HG03521 (cell line): ENCODE data around the gene TCAIM.
"Not testable (repeated sequence)": the region's sequence is repeated elsewhere in the genome, so short reads cannot be mapped to it uniquely, and the experiment has no call there.

Experiments
- ATAC-seq: cut with Tn5 transposase; IDR thresholded peaks from one replicate; pipeline ENCODE4 v1.9.1; 2021; ENCODE audit warnings: mild to moderate bottlenecking, moderate library complexity; ENCODE audit not compliant: unreplicated experiment

TCAIM gene

DNA sequence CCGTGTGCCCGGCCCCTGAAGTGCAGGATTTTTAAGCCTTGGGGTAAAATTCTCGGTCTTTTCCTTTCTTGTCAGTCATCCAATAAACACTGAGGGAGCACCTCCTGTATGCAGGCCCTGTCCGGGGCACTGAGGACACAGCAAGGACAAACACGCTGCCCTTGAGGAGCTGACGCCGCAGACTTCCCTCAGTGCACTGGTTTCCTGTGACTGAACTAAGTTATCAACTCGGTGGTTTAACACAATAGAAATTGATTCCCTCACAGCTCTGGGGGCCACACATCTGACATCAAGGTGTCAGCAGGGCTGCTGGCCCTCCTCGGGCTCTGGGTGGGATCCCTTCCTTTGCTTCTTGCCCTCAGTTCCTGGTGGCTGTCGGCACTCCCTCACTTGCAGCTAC lies 73.8 kb downstream of the TCAIM start:
- ATAC-seq = no peak

DNA sequence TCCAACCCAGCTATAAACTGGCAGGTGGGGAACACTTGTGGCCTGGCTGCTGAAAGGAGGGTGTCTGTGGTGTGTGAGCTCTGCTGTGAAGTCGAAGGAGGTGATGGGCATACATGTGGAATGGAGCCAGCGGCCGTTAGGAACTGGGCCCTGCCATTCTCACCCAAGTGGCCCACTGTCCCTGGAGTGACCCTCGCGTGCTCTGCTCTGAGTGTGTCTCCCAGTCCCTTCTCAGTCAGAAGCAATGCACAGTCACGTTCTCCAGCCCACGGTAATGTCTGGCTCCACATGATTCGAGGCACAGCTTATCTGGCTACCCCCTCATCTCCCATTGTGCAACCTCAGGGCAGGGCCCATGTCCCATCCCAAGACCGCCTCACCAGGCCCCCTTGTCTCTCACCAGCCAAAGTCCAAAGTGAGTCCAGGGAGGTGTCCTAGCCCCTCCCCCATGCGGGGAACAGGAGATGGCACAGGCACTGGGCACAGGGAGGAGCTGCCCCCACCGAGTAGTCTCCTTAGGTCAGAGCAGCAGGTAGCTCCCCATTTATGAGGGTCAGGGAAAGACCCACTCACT lies 76.0 kb downstream of the TCAIM start:
- ATAC-seq = no peak

DNA sequence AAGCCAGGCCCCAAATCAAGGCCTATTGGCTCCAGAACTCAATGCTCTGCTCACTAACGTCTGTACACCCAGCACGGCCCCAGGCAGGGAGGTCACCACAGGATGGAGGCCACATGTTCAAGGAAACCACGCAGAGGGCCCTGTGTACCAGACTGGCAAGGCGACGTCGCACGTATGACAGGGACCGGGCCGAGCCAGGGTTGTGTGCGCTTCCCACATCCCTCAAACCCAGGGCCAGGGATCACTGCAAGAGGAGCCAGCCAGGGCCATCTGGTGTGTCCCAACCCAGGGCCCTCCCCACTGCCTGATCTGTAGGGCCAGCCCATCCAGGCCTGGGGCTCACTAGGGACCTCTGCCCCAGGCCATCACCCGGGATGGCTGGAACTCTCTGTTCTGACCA lies 76.9 kb downstream of the TCAIM start:
- ATAC-seq = no peak

DNA sequence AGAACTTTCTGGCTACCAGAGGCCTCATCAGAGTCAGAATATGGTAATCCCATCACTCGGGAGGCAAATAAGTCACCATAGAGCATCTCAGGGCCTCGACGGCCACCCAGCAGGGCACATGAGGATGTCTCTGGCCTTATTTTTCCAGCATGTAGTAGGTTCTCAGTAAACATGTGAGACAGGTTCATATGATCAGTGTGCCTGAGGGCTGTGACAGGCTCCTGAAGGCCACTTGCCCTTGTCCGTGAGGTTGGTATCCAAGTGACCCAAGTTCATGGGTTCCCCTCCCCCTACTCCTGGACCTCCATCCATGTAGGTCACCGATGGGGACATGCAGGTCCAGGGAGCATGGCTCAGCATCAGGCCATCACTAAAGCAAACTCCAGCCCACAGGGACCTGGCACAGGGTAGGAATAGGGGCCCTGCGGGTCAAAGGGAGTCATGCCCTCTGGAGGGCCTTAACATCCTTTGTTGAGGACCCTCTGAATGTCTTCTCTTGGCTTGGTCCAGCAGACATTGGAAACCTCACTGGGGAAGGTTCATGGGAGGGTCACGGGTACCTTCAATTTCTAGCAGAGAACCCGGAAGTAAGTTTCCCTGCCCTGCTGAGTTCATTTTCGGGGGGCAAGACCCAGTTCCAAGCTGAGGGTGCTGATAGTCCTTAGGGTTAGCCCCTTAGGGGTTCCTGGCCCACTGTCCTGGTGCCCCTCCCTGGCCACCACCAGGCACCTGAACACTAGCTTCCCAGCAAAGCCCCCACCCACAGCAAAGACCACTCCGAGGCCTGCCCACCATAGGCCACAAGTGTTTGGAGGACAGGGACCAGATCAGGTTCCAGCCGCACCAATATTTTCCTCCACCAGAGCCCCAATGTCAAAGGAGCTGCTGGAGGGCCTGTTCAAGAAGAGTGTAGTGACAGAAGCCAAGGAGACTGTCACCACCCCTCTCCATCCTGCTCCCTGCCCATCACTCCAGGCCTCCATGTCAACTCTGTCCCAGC lies 77.8 kb downstream of the TCAIM start:
- ATAC-seq = no peak

DNA sequence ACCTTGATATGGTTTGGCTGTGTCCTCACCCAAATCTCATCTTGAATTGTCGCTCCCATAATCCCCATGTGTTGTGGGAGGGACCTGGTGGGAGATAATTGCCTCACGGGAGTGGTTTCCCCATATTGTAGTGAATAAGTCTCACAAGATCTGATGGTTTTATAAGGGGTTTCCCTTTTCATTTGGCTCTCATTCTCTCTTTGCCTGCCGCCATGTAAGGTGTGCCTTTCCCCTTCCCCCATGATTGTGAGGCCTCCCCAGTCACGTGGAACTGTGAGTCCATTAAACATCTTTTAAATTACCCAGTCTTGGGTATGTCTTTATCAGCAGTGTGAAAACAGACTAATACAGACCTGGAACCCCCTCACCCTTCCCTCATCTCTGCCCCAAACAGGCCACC lies 79.6 kb downstream of the TCAIM start:
- ATAC-seq = not testable (repeated sequence)

DNA sequence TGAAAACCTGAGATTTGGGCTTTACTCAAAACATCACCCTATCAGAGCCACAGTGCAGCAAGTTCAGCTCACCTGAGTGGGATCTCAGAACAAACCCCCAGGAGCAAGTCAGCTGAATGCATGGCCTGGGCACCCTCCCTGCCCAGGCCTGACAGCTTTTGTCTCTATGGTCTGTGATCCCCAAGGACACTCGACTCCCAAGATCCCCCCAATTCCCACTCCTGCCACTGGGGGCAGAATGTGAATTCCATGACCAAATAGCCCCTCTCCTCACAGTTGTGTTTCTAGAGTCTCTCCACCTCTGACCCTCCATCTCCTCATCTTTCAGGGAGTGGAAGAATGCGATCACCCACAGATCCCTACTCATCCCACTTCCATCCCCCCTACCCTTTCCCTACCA lies 80.0 kb downstream of the TCAIM start:
- ATAC-seq = no peak

DNA sequence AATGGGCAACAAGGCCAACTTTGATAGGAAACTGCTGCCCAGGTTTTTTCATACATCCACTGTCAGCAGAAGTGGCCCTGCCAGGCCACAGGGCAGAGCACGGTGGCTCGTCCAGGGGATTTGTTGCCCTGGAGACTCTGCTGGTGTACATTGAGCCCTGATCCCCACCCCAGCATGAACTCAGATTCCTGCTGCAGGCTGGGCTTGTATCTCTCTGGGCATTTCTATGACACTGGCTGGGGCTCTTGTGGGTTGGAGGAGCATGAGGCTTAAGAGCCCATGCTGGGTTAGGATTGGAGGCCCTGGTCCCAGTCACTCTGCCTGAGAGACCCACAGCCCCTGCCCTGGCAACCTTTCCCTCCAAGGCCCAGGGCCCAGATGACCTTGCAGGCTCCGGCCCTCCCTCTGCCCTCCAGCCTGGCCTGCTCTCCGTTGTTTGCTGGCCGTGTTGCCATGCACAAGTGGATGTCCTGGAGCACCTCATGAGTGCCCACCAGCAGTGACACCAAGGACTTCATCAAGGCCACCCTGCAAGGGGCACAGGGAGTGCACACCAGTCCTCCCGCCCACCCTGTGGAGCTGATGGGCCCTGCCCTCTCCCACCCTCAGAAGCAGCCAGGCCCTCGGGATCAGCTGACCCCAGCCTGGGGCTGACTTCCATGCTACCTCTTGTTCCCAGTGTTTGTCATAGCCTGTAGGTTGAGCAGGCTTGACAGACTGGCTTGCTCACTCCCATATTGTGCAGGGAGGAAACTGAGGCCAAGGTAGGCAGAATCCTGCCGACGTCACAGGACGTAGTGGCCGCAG lies 80.8 kb downstream of the TCAIM start:
- ATAC-seq = no peak

DNA sequence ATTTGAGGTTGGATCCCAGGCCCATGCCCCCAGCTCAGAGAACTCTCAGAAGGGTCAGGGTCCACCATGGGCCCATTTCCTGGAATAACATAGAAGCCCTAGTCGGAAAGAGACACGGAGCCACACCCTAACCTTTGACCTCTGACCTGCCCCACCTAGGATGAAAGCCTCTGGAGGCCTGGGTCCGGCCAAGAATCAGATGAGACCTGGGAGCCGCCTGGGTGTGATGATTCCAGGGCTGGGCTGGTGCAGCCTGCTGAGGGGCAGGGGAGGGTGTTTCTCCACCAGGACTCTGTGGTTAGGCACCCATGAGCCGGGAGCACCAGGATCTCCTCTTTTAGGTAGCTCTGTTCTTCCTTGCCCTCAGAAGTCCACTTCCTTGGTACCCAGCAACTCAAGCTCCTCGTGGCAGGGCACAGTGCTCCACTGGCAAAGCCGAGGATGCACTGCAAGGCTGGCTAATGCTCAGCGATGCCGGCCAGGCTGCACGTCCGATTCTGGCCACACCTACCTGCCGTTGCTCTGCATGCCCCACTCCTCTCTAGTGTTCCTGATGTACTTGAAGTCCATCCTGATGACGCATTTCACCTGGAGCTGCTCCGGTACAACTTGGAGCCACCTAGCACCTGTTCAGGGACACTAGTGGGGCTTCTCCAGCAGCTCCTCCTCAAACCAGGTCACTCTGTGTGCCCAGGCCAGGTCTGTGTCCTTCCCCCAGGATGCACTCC lies 81.5 kb downstream of the TCAIM start:
- ATAC-seq = no peak

DNA sequence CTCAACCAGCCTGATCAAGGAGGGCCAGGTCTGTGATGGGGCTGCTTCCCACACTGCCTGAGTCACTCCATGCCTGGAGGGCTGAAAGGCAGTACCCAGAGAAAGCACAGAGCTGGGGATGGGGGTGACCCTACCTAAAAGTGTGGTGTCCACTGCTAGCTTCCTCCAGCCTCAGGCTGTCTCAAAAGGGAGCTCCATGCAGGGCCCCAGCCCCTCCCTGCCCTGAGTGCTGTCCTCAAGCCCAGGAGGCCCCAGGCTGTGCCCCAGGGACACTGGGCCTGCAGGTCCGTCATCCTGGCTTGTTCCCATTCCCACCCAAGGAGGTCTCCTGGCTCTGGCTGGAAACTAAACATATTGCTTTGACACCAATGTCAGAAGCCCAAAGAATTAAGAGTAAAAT lies 82.1 kb downstream of the TCAIM start:
- no peak for ATAC-seq

DNA sequence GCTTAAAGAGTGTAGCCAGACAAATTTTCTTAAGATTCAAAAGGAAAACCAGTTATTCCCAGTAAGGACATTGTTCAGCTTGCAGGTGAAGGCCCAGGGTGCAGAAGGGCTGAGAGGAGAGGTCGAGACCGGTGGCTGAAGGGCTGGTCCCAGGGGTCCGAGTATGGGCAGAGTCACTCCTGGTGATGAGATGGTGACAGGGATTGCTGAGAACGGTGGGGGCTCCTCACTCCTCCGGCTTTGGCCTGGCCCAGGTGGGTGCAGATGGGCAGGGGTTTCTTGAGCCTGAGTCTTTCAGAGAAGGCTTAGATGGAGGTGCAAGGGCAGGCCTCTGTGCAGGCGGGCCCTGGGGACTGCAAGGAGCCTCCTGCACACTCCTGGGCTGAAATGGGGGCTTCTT lies 82.7 kb downstream of the TCAIM start:
- ATAC-seq = no peak

DNA sequence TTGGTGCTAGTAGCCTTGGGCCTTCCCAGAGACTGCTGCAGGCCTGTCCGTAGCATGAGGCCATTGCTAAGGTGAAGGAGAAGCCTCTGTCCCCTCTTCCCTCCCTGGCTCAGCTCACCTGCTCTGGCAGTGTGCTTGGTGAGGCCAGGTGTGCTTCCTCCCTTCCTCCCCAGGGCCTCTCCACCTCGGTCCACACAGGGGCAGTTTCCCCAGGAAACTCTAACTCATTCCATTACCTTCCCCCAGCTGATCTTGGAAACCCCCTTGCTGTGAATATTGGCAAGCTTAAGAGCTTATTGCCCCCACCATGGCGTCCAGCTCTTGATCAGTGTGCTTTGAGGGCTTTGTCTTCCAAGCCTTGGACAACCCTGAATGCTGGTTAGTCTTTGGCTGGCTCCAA lies 86.2 kb downstream of the TCAIM start:
- ATAC-seq = no peak

DNA sequence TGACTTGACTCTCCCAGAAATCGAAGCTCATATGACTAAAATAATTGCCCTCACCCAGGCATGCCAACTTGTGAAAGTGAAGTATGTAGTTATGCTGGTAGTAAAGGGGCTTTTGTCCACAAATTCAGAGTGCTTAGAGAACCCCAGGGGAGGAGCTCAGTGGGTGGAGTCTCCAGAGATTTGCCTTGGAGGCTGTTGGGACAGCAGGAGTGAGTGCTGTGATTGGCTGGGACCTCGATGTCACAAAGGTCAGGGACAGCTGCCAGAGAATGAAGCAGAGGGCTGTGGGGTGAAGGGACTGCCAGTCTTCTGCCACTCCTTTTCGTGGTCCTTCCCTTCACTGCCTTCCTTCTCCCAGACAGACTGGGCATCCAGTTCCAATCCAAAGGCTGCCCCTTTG lies 89.1 kb downstream of the TCAIM start:
- ATAC-seq = no peak

DNA sequence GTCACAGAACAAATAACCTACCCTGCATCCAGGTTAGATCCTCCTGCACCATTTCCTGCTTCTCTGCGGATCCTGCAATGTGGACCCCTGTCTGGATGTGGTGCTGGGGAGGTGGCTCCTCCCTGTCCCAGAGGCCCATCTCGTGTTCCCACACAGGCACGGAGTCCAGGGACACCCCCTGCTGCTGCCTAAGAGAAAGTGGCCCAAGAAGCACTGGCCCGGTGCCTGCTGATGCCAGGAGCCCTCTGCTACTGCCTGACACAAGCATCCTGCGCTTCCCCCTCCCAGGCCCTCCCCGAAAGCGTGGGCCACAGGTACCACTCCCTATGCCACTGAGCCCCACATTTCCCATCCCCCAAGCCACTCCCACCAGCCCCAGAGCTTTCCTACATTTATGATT lies 90.3 kb downstream of the TCAIM start:
- no peak for ATAC-seq

DNA sequence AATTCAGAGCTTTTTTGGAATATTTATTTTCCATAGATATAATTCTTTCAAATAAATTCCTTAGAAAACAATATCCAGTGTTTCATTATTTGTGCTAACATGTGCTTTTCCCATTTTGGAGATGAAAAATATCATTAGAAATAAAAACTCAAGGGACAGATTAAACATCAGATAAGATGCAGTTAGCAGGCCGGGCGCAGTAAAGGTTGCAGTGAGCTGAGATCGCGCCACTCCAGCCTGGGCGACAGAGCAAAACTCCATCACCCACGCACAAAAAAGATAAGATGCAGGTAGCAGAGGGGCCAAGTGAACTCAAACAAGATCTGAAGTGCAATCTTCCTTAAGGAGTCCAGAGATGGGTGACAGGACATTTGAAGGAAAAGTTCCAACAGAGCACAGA lies 90.9 kb downstream of the TCAIM start:
- no peak for ATAC-seq

DNA sequence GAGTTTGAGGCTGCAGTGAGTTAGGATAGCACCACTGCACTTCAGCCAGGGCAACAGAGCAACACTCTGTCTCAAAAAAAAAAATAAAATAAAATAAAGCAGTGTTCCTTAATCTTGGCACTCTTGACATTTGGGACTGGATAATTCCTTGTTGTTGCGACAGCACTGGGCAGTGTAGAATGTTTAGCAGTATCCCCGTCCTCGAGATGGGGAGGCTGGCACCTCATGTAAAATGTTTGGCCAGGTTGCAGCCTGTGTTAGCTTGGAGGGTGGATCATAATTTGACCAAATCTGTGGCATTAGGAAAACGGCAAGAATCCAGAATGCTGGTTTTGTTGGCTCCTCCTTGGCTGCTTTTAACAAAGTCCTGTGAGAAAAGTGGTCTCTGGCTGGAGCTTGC lies 91.9 kb downstream of the TCAIM start:
- no peak for ATAC-seq

DNA sequence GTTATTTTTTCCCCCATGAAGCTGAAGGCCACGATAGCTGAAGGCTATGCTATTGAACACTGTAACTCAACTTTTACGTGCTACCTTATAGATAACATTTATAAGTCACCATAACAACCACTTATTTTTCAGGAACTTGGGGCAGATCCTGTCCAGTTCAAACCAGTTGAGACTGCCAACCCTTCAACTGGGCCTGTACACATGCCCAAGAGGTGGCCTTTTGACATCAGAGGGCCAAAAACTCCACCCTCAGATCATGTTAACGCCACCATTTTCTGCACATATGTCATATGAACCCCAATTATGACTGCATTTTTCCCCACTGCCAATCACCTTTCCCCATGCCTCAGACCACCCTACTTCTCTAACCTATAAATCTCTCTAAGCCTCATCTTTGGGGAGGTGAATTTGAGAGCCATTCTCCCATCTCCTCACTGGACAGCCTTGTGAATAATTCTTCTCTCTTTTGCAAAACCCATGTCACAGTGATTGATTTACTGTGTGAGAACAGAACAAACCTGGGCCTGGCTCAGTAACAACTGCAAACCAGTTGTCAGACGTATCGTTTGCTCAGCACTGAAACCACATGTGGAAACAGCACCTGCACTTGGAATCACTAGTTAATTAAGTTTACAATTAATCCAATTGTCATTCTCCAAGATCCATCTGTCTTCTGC lies 96.4 kb downstream of the TCAIM start:
- ATAC-seq = no peak

DNA sequence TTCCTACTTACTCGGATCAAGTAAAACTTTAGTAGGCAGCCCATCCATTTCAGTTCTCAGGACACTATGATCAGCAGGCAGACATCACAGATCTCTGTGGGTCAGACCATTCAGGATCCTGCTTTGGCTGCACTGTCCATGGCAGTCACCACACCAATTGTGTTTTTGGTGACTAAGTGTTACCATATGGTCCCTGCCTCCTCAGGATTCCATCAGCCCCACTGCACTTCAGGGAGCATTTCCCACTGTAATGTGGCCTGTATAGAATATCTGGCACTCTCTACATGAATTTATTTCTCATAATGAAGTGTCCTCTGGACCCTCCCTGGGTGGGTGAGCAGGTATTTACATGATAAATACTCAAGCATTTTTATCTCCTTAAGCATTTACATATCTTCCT lies 97.6 kb downstream of the TCAIM start:
- no peak for ATAC-seq

DNA sequence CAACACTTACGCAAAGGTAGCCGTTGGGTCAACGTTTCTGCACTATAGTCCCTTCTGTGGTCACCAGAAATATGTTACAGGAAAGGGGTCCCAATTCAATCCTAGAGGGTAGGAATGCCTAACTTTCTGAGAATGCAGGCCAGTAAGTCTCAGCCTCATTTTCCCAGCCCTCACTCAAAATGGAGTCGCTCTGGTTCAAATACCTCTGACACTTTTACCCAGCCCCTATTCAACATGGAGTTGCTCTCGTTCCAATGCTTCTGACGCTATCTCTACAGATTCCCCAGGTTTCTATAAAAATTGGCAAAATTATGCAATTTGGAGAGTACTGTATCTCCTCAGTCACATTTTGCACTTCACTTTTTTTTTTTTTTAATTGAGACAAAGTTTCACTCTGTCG lies 99.2 kb downstream of the TCAIM start:
- no peak for ATAC-seq

DNA sequence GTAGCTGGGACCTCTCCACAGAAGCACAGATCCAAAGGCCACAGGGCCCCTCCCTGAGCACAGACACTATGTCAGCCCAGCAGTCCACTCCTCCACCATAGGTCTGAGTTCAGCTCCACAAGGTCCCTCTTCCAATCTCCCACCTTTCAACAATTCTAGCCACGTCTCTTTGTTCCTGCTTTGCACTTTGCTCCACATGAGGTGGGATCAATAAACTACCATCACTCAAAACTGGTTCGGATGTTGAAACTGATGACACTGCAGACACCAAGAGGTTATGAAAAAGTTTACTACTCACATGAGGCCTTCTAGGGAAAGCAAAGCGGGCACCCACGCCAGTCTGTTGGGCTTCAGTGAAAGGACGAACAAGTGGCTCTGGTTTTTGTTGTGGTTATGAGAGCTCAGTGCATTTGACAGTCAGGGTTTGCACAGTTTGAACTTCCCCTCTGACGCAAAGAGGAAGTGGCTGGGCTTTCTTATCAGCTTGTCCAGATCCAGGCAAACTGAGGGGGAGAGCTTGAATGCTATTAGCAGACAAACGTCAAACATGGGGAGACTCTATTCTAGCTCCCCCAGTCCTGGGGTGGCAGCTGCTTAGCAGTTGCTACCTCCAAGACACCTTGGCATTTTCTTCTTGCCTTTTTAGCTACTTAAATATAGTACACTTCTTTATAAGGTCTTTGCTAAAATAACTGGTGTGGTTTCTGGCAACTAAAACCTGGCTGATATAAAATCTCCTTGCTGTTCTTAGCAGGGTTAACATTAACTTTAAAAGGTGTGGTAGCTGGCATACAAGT lies 101.1 kb downstream of the TCAIM start:
- ATAC-seq = peak; percentile 93
